ENCODE measurements around the gene CEP78. TPM values are rescaled to one million over a fixed set of nuclear protein-coding genes. Genes with fewer than 3 reads are reported as not detected.

CEP78 gene
- total and polyA plus RNA-seq, 11 donors: 1.1 to 8.2 (median 3.3) TPM

DNA sequence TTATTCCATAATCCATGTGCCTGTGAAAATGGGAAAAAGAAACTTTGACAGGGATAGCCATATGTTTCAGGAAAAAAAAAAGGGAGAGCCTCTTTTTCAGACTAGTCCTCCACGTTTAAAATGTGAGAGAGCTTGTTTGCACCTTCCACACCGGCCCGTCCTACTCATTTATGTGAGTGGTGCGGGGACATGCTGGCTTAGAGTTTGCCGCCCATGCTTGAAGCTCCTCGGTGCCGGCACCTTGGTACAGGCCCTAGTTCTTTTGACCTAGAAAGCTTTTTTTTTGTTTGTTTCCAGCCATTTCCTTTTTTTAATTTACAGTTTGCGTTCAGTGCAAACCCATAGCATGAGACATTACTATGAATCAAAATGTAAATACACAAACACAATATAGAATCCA is 88.8 kb downstream of the CEP78 start:
- intact Hi-C loops (cut with DNase I): no loop called here
- peaks cover 0 to 11% (median 0%) of the 10 kb centered on the region in 12 donors for H3K4me1 ChIP-seq
- no peak for DNase-seq
- no peaks in the 10 kb centered on the region for H3K36me3 ChIP-seq
- no peak overlapping the region for H3K27ac ChIP-seq
- no peaks in the 10 kb centered on the region for H3K9me3 ChIP-seq
- no peak for ATAC-seq
- WGBS, 4 donors: 90 to 95% (median 94%) methylated on average over 8 of the region's 8 CpGs
- H3K4me3 ChIP-seq: no peak overlapping the region
- no peak for TF ChIP-seq POLR2A (IDR thresholded peaks at IDR 0.05)
- TF ChIP-seq, protein P1, sequence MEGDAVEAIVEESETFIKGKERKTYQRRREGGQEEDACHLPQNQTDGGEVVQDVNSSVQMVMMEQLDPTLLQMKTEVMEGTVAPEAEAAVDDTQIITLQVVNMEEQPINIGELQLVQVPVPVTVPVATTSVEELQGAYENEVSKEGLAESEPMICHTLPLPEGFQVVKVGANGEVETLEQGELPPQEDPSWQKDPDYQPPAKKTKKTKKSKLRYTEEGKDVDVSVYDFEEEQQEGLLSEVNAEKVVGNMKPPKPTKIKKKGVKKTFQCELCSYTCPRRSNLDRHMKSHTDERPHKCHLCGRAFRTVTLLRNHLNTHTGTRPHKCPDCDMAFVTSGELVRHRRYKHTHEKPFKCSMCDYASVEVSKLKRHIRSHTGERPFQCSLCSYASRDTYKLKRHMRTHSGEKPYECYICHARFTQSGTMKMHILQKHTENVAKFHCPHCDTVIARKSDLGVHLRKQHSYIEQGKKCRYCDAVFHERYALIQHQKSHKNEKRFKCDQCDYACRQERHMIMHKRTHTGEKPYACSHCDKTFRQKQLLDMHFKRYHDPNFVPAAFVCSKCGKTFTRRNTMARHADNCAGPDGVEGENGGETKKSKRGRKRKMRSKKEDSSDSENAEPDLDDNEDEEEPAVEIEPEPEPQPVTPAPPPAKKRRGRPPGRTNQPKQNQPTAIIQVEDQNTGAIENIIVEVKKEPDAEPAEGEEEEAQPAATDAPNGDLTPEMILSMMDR (IDR thresholded peaks at IDR 0.05): no peak
- no peaks in the 10 kb centered on the region for H3K27me3 ChIP-seq

DNA sequence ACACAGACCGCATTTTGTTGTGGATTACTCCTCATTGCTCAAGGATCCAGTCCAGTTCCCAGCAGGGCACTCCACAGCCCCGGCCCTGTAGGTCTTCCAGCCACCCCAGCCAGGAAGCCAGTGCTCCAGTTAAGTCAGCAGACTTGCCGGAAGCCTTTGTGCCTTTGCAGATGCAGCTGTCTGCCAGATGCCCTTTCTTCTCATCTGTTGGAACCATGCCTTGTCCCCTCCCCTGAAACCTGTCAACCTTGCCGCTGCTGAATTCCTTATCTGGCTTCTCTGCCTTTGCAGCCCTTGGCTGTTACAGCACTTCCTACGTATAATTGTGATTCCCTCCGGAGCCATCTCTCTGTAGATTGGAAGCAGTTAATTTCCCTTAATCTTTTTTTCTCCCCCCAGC is 89.5 kb downstream of the CEP78 start:
- ATAC-seq (peak in 2 of 4 donors; percentile 42 to 65), DNase-seq (peak in 1 of 5 donors; percentile 27)
- Histone ChIP-seq H3K4me3 (no peak overlapping the region), H3K9me3 (no peaks in the 10 kb centered on the region), H3K36me3 (no peaks in the 10 kb centered on the region), H3K27me3 (no peaks in the 10 kb centered on the region), H3K27ac (no peak overlapping the region), H3K4me1 (peaks cover 0 to 11% (median 0%) of the 10 kb centered on the region in 12 donors)
- no peak for TF ChIP-seq POLR2A (IDR thresholded peaks at IDR 0.05)
- TF ChIP-seq, protein P1 (IDR thresholded peaks at IDR 0.05): no peak
- WGBS, 4 donors: 14 to 19% (median 16%) methylated on average over 6 of the region's 6 CpGs
- intact Hi-C loops (cut with DNase I): no loop called here

DNA sequence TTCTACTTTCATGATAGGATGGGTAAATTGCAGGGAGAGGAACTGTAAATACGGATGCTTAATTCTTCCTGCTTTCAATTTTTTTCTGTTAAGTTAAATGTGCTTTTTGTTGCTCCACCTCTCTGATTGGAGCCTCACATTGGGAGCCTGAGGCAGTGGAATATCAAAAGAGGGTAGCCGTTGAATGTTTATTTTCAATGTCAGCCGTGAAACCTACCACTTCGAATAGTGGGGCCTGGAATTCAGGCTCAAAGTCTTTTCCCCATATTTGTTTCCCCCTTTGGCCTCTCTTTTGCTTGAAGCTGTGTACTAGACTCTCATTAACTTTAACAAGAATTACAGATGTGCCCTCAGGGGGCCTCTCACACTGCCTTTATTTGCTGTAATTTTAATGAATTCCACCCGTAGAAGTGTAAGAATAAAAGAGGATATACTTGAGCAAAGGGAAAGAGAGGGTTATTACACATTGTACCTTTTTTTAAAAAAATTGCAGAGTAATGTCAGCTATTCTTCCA is 90.0 kb downstream of the CEP78 start:
- intact Hi-C loops (cut with DNase I): no loop called here
- TF ChIP-seq POLR2A (IDR thresholded peaks at IDR 0.05): no peak
- TF ChIP-seq, protein P1 (IDR thresholded peaks at IDR 0.05): no peak

DNA sequence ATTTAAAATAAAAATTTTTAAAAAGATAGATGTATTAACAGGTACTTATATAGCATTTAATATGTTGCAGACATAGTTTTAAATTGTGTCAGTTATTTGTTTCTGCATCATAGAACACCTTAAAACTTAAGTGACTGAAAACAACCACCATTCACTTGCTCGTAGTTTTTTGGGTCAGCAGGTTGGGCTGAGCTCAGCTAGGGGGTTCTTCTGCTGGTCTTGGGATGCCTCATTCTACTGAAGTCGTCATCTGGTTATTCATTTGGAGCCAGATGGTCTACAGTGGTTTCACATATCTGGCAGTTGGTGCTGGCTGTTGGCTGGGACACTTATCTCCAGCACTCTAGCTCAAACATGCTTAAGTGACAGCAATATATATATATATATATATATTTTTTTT is 90.7 kb downstream of the CEP78 start:
- no peak for ATAC-seq
- 80 to 91% (median 86%) methylated on average over 2 of the region's 2 CpGs for WGBS, 4 donors
- TF ChIP-seq, protein P1 (IDR thresholded peaks at IDR 0.05): no peak
- no peak for TF ChIP-seq POLR2A (IDR thresholded peaks at IDR 0.05)

More for the DNA sequence above, 90.0 kb downstream of the CEP78 start:
- 51 to 59% (median 53%) methylated on average over 5 of the region's 5 CpGs for WGBS, 4 donors
- Histone ChIP-seq H3K4me3 (no peak overlapping the region), H3K4me1 (peaks cover 0 to 11% (median 0%) of the 10 kb centered on the region in 12 donors), H3K27ac (no peak overlapping the region), H3K9me3 (no peaks in the 10 kb centered on the region), H3K27me3 (no peaks in the 10 kb centered on the region), H3K36me3 (no peaks in the 10 kb centered on the region)
- no peak for ATAC-seq
- DNase-seq: no peak

More for the DNA sequence above, 90.7 kb downstream of the CEP78 start:
- DNase-seq: no peak
- no peaks in the 10 kb centered on the region for H3K9me3 ChIP-seq
- no peak overlapping the region for H3K4me3 ChIP-seq
- H3K27me3 ChIP-seq: peaks cover 0 to 6% (median 0%) of the 10 kb centered on the region in 9 donors
- H3K36me3 ChIP-seq: no peaks in the 10 kb centered on the region
- peaks cover 0 to 11% (median 0%) of the 10 kb centered on the region in 12 donors for H3K4me1 ChIP-seq
- H3K27ac ChIP-seq: no peak overlapping the region
- intact Hi-C loops (cut with DNase I): no loop called here

Other genes starting within 250 kb of the CEP78 start
- 10 to 100 TPM in 7 of 9 donors, 1 to 10 TPM in 2; 8.7 to 34.1 (median 13.3) TPM for gene GNAQ, start 204.3 kb upstream of the CEP78 start, total RNA-seq
- gene GNAQ, start 204.3 kb upstream of the CEP78 start, polyA plus RNA-seq: 1 to 10 TPM; 4.8 to 6.8 TPM
- gene PSAT1, start 61.0 kb downstream of the CEP78 start, total RNA-seq: 1 to 10 TPM in 1 of 9 donors, under 1 TPM in 8; 0.20 to 1.3 (median 0.62) TPM
- 1 to 10 TPM in 1 of 2 donors, under 1 TPM in 1; 0.46 to 3.1 TPM for gene PSAT1, start 61.0 kb downstream of the CEP78 start, polyA plus RNA-seq